HepG2 (cell line): ENCODE data around the gene CLTA. TPM values are rescaled to one million over a fixed set of nuclear protein-coding genes. Genes with fewer than 3 reads are reported as not detected.

Experiments used
- polyA plus RNA-seq, 8 experiments: library from polyadenylated mRNA; depleted of rRNA in 3 of 8; stranded (reverse) in 7 of 8; unstranded in 1 of 8; fragments of >200 nt; fragmentation: Illumina TruSeq in 4 of 8; extraction: Trizol in 4 of 8; gene quantifications; 2 replicates each; pipeline versions ENCODE4 v1.2.1 to v1.2.3, GENCODE V29; 2011 to 2016; ENCODE audit warnings: low read depth in 4 of 8, missing spikeins in 1 of 8, mixed read lengths in 1 of 8; ENCODE audit not compliant: insufficient read depth in 1 of 8
- total RNA-seq, 5 experiments: library from RNA; depleted of rRNA; stranded (reverse); fragments of >200 nt; fragmentation: Illumina TruSeq; extraction: Trizol; gene quantifications; 2 replicates each; pipeline ENCODE4 v1.2.3, GENCODE V29; 2016; ENCODE audit warnings: low read depth in 1 of 5

The CLTA gene
- total and polyA plus RNA-seq, 2 of the 13 experiments (the other 11 are each of a cell fraction or from before 2014, with no cell fraction given) = 143 to 222 TPM

Other genes with a start within 250 kb of the CLTA start
- not detected in 2 replicates for gene OR2S2, start 232.8 kb upstream of the CLTA start, total RNA-seq (2016; rRNA removed; fragmentation: Illumina TruSeq; extraction: Trizol)
- gene OR2S2, start 232.8 kb upstream of the CLTA start, polyA plus RNA-seq (2011; rRNA removed) = not detected in 2 replicates
- 2.3 and 3.1 TPM in 2 replicates for gene RECK, start 154.0 kb upstream of the CLTA start, total RNA-seq (2016; rRNA removed; fragmentation: Illumina TruSeq; extraction: Trizol)
- gene RECK, start 154.0 kb upstream of the CLTA start, polyA plus RNA-seq (2011; rRNA removed) = 4.8 and 5.1 TPM in 2 replicates
- gene GLIPR2, start 54.2 kb upstream of the CLTA start, total RNA-seq (2016; rRNA removed; fragmentation: Illumina TruSeq; extraction: Trizol) = 0.27 and 0.42 TPM in 2 replicates
- 0.08 and 0.29 TPM in 2 replicates for gene GLIPR2, start 54.2 kb upstream of the CLTA start, polyA plus RNA-seq (2011; rRNA removed)
- gene CCIN, start 21.5 kb upstream of the CLTA start, total RNA-seq (2016; rRNA removed; fragmentation: Illumina TruSeq; extraction: Trizol) = not detected in 2 replicates
- gene CCIN, start 21.5 kb upstream of the CLTA start, polyA plus RNA-seq (2011; rRNA removed) = not detected in 2 replicates
- 24.1 and 38.8 TPM in 2 replicates for gene GNE, start 67.5 kb downstream of the CLTA start, total RNA-seq (2016; rRNA removed; fragmentation: Illumina TruSeq; extraction: Trizol)
- gene GNE, start 67.5 kb downstream of the CLTA start, polyA plus RNA-seq (2011; rRNA removed) = 15.9 and 16.1 TPM in 2 replicates
- gene RNF38, start 209.3 kb downstream of the CLTA start, total RNA-seq (2016; rRNA removed; fragmentation: Illumina TruSeq; extraction: Trizol) = 9.1 and 16.2 TPM in 2 replicates
- 24.8 and 32.1 TPM in 2 replicates for gene RNF38, start 209.3 kb downstream of the CLTA start, polyA plus RNA-seq (2011; rRNA removed)